KMS-11 (cell line): Measurements from ENCODE around the gene DIAPH3.
"Not testable (repeated sequence)": the region's sequence is repeated elsewhere in the genome, so short reads cannot be mapped to it uniquely, and the experiment has no call there.

ENCODE experiments used
- H2AFZ ChIP-seq: fragments of 200-600 bp; sonication (generic); 2 replicates; pipeline ENCODE4 v1.6.1; 2016; ENCODE audit warnings: antibody characterized with exemption, mixed run types, low read depth
- H3K27ac ChIP-seq: fragments of 200-600 bp; sonication (generic); 2 replicates; pipeline ENCODE4 v1.6.1; 2016; ENCODE audit warnings: mild to moderate bottlenecking, mixed run types
- H3K27me3 ChIP-seq: fragments of 200-600 bp; sonication (generic); 2 replicates; pipeline ENCODE4 v1.6.1; 2017; ENCODE audit warnings: mild to moderate bottlenecking, low read depth, mixed run types, moderate library complexity; ENCODE audit not compliant: insufficient read depth
- H3K36me3 ChIP-seq: fragments of 200-600 bp; sonication (generic); 2 replicates; pipeline ENCODE4 v1.6.1; 2017; ENCODE audit warnings: mild to moderate bottlenecking, mixed run types; ENCODE audit not compliant: insufficient read depth
- H3K4me1 ChIP-seq: fragments of 200-600 bp; sonication (generic); 2 replicates; pipeline ENCODE4 v1.6.1; 2016; ENCODE audit warnings: mild to moderate bottlenecking, low read depth, mixed run types; ENCODE audit not compliant: poor library complexity, severe bottlenecking
- H3K4me2 ChIP-seq: fragments of 200-600 bp; sonication (generic); 2 replicates; pipeline ENCODE4 v1.7.0; 2016; ENCODE audit warnings: mild to moderate bottlenecking, mixed run types
- H3K4me3 ChIP-seq: fragments of 200-600 bp; sonication (generic); IDR thresholded peaks from 2 replicates; pipeline ENCODE4 v1.6.1; 2017; ENCODE audit warnings: low read depth, low read length, mixed read lengths; ENCODE audit not compliant: insufficient read depth
- H3K79me2 ChIP-seq: fragments of 200-600 bp; sonication (generic); 2 replicates; pipeline ENCODE4 v1.6.1; 2016; ENCODE audit warnings: low read depth, mixed run types; ENCODE audit not compliant: insufficient read depth
- H3K9ac ChIP-seq: fragments of 200-600 bp; sonication (generic); 2 replicates; pipeline ENCODE4 v1.6.1; 2016; ENCODE audit warnings: mild to moderate bottlenecking, mixed run types
- H4K20me1 ChIP-seq: fragments of 200-600 bp; sonication (generic); 2 replicates; pipeline ENCODE4 v1.6.1; 2016; ENCODE audit warnings: mild to moderate bottlenecking, mixed run types; ENCODE audit not compliant: insufficient read depth
- TF ChIP-seq, protein P1 (sequence below): fragments of 200-600 bp; sonication (generic); conservative IDR thresholded peaks from 2 replicates; pipeline ENCODE4 v1.6.1; 2017; ENCODE audit warnings: low read depth, mild to moderate bottlenecking, antibody characterized with exemption, low read length, moderate library complexity, mixed read lengths

The DIAPH3 gene

DNA sequence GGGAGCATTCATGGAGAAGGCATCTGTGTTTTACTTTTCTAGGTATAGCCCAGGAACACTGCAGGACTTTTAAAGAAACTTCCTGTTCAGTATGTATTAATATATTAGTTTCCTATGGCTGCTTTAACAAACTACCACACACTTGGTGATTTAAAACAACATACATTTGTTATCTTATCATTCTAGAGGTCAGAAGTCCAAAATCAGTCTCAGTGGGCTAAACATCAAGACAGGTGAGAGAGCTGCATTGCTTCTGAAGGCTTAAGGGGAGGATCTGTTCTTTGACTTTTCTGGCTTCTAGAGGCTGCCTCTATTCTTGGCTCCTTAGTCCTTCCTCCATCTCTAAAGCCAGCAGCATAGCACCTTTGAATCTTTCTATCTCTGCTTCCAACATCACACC is 37.6 kb upstream of the DIAPH3 start:
- Histone ChIP-seq H3K4me1 (no peaks in the 10 kb centered on the region), H3K9ac (no peak overlapping the region), H3K36me3 (no peaks in the 10 kb centered on the region), H3K4me2 (no peak overlapping the region), H4K20me1 (no peaks in the 10 kb centered on the region), H3K4me3 (no peak overlapping the region), H3K27me3 (no peaks in the 10 kb centered on the region), H3K79me2 (no peaks in the 10 kb centered on the region), H3K27ac (no peak overlapping the region), H2AFZ (no peak overlapping the region)
- TF ChIP-seq, protein P1, sequence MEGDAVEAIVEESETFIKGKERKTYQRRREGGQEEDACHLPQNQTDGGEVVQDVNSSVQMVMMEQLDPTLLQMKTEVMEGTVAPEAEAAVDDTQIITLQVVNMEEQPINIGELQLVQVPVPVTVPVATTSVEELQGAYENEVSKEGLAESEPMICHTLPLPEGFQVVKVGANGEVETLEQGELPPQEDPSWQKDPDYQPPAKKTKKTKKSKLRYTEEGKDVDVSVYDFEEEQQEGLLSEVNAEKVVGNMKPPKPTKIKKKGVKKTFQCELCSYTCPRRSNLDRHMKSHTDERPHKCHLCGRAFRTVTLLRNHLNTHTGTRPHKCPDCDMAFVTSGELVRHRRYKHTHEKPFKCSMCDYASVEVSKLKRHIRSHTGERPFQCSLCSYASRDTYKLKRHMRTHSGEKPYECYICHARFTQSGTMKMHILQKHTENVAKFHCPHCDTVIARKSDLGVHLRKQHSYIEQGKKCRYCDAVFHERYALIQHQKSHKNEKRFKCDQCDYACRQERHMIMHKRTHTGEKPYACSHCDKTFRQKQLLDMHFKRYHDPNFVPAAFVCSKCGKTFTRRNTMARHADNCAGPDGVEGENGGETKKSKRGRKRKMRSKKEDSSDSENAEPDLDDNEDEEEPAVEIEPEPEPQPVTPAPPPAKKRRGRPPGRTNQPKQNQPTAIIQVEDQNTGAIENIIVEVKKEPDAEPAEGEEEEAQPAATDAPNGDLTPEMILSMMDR: no peak

GRCh38 chr13:60195893-60196292 is 32.2 kb upstream of the DIAPH3 start:
- not testable (repeated sequence) for H3K27me3 ChIP-seq, H3K4me3 ChIP-seq, H3K79me2 ChIP-seq, H3K4me2 ChIP-seq, H2AFZ ChIP-seq, H4K20me1 ChIP-seq, H3K4me1 ChIP-seq, H3K27ac ChIP-seq, H3K36me3 ChIP-seq, H3K9ac ChIP-seq

- Histone ChIP-seq H3K4me2 (no peak overlapping the region), H3K27ac (no peak overlapping the region), H3K79me2 (no peaks in the 10 kb centered on the region), H3K4me3 (no peak overlapping the region), H2AFZ (no peak overlapping the region), H3K4me1 (no peaks in the 10 kb centered on the region), H3K27me3 (no peaks in the 10 kb centered on the region), H4K20me1 (no peaks in the 10 kb centered on the region), H3K9ac (no peak overlapping the region), H3K36me3 (no peaks in the 10 kb centered on the region)
- TF ChIP-seq, protein P1: no peak
Measured at GRCh38 chr13:60182907-60183306, 19.2 kb upstream of the DIAPH3 start.

- H3K4me1 ChIP-seq: no peaks in the 10 kb centered on the region
- TF ChIP-seq, protein P1: no peak
- H3K27ac ChIP-seq: no peak overlapping the region
- H3K36me3 ChIP-seq: no peaks in the 10 kb centered on the region
- no peak overlapping the region for H3K4me2 ChIP-seq
- no peaks in the 10 kb centered on the region for H3K79me2 ChIP-seq
- no peaks in the 10 kb centered on the region for H4K20me1 ChIP-seq
- H3K9ac ChIP-seq: no peak overlapping the region
- H3K4me3 ChIP-seq: no peak overlapping the region
- H2AFZ ChIP-seq: no peak overlapping the region
- H3K27me3 ChIP-seq: no peaks in the 10 kb centered on the region
Measured at GRCh38 chr13:60178327-60178726, 14.6 kb upstream of the DIAPH3 start.

- no peaks in the 10 kb centered on the region for H3K36me3 ChIP-seq
- H3K27me3 ChIP-seq: no peaks in the 10 kb centered on the region
- H3K4me1 ChIP-seq: no peaks in the 10 kb centered on the region
- TF ChIP-seq, protein P1: no peak
- no peak overlapping the region for H3K27ac ChIP-seq
- no peaks in the 10 kb centered on the region for H4K20me1 ChIP-seq
- no peaks in the 10 kb centered on the region for H3K79me2 ChIP-seq
- H3K9ac ChIP-seq: no peak overlapping the region
- H3K4me2 ChIP-seq: no peak overlapping the region
- H3K4me3 ChIP-seq: no peak overlapping the region
- H2AFZ ChIP-seq: no peak overlapping the region
Measured at GRCh38 chr13:60175571-60175970, 11.8 kb upstream of the DIAPH3 start.
